ENCODE data around the gene CTCF.

The CTCF gene

DNA sequence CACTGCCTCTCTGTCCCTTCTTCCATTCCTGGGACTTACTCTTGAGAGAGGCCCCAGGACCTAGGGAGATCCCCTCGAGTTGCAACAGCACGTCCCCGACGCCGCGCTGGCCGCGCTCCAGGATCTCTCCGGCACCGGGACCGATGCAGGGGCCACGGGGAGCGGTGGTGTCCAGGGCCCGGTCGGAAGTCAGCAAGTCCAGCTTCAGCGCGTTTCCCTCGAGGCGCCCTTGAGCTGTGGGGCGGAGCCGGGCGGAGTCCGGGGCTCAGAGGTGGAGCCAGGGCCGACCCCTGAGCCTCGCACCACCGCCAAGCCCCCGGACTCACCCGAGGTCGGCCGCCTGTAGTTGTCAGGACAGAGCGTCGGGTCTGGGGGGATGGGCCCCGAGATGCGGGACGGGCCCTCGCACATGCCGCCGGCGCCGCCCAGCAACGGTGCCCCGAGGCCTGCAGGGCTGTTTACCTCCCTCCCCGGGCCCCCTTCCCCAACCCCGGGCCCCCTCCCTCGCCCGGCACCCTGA, 103.8 kb downstream of the CTCF start:
- DNase-seq (ENCODE audit: low read depth in 2 of 2), result no peak

DNA sequence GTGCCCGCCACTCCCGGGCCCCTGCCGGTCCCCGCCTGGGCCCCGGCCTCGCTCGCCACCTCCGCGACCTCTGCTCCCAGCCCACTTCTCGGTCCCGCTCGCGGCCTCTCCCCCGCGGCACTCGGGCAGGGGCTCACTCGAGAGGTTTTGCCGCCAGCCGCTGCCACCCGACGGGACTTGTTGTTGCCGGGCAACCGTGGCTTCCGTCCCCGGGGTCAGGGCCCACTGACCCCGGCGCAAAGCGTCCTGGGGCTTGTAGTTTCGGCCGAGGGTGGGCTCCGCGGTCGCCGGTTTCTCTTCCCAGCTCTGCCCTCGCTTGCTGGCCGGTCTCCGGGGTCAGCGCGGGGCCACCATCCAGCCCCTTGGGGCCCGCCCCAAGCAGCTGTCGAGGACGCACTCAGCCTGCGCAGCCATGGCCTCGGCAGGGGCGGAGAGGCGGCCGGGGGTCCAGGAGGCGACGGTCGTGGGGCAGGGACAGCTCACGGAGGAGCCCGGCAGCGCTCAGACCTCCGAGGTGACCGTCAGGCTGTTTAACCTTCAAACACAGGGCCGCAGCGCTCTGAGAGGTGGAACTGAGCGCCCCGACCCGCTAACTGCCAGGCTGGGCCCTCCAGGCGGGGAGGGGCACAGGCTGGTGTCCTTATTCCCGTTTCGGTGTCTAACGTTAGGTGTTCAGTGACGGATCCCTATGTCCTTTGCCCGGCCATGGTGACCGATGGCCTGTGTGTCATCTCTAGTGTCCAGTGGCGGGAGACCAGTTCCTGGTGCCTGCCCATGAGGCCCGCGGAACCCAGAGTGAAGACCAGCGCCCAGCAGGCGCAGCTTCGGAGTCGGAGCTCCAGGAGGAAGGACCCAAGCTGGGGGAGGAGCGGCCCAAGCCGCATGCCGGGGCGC, 104.5 kb downstream of the CTCF start, which contains the start of the genes C16orf86 and ENKD1:
TSS of gene C16orf86 (plus strand) at position 256 of the 894 bp plus-strand sequence. CDS start at position 413, 157 bp downstream.
TSS of gene ENKD1 (minus strand) at position 192 of the 894 bp plus-strand sequence. CDS start 308 bp downstream, outside the sequence.
- peak; percentile 60 to 63 for DNase-seq (ENCODE audit: low read depth in 2 of 2)

DNA sequence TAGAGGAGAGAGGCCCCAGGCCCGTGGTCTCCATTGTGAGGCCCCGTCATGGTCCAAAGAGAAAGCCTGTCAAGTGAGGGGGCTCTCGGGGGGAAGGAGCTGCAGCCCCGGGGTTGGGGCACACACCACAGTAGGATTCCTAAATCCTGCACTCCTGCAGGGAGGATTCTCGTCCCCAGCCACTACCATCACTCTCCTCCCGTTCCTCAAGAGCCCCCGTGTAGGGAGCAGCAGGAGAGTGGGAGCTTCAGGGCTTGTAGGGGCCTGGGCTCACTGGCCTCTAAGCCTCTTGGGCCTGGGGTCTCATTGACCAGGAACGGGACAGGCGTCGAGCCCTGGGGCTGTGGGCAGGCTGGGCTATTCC, 105.1 kb downstream of the CTCF start:
- no peak for DNase-seq (ENCODE audit: low read depth in 2 of 2)

DNA sequence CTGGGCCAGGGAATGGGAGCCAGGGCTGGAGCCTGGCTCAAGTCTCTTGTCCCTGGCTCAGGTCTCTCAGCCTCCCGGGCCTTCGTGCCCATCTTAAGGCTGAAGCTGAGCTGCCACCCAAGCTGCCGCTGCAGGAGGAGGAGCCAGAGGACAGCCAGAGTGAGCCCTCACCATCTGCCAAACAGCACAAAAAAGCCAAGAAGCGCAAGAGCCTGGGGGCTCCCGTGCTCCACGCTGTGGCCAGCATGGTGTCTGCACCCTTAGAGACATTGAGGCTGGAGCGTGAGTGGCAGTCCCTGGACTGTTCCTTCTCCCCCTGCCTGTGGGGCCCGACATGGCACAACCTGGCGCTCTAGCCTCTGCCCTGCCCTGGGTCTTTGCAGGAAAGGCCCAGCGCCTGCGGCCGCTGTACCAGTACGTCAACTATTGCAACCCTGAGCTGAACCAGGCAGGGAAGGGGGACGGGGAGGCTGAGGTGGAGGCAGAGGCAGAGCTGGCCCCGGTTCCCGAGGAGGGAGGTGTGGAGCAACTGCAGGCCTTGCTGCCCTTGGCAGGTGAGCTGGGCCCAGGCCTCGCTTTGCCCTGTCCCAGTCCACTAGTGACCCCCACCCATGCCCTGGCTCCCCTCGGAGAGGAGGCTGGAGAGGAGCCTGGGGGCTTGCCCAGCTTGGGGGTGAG, 105.6 kb downstream of the CTCF start:
- DNase-seq (ENCODE audit: low read depth in 2 of 2), result peak; percentile 46 to 57

DNA sequence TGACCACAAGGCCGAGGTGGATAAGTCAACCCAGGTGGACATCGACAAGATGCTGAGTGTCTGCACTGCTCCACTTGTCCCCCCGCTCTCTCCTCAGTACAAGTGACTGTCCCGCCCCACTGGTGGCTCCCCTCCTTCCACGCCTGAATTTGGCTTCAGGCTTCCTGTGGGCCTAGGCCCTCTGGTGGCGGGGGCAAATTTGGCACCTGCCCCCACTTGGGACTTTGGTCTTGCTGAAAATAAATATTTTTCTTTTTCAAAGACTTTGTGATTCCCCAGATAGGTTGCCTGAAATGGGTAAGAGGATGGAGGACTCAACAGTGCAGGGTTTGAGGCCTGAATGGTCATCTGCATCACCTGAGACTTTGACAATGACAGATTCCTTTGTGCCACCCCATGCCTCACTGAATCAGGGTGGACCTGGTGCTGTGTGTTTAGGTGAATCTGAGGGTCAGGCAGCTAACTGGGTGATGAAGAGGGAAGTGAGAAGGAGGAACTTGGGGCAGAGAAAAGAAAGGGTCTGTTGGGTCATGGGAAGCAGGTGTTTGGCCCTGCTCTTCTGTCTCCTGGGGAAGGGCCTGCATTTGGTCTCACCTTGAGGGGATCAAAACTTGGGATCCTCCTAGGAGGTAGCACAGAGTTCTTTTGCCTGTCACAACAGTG, 106.3 kb downstream of the CTCF start:
- no peak for DNase-seq (ENCODE audit: low read depth in 2 of 2)

DNA sequence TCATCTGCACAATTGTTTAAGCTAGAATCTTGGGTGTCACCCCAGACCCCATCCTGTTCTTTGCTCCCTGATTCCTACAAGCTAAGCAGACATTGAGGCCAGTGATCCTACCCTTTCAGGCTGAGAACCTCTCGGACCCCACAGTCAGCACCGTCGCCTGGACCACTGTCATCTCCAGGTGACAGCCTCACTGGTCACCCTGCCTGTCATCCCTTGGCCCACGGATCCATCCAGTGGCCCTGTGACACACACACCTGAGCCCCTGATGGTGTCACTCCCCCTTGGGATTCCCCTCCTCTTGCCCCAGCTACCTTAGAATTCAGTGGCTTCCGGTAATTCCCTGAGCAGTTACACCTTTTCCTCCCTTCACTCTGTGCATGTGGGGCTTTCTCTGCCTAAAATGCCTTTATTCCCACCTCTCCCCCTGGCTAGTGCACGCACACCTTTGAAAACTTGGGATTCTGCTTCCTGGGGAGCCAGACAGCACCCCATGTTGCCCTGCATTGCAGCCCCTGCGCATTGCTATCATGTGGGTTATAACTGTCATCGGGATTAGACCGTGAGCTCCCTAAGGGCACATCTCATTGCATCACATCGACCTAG, 107.3 kb downstream of the CTCF start:
- DNase-seq (ENCODE audit: low read depth in 2 of 2), result no peak

DNA sequence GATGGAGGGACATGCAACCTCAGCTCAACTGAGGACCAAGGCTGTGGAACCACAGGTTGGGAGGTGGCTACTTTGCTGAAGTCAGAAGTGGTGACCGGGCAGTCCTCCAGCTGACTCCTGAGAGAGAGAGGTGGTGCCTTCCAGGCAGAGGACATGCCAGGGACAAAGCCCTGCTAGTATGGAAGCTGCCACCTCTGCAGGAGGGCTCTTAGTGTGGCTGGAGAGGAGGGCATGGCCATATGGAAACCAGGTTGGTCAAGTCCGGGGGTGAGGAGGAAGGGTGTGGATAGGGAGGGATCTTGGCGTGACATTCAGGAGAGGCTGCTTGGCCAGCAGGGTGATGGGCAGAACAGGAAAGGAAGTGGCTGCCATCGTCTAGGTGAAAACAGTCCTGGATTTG, 110.0 kb downstream of the CTCF start:
- DNase-seq (ENCODE audit: low read depth in 2 of 2), result no peak

DNA sequence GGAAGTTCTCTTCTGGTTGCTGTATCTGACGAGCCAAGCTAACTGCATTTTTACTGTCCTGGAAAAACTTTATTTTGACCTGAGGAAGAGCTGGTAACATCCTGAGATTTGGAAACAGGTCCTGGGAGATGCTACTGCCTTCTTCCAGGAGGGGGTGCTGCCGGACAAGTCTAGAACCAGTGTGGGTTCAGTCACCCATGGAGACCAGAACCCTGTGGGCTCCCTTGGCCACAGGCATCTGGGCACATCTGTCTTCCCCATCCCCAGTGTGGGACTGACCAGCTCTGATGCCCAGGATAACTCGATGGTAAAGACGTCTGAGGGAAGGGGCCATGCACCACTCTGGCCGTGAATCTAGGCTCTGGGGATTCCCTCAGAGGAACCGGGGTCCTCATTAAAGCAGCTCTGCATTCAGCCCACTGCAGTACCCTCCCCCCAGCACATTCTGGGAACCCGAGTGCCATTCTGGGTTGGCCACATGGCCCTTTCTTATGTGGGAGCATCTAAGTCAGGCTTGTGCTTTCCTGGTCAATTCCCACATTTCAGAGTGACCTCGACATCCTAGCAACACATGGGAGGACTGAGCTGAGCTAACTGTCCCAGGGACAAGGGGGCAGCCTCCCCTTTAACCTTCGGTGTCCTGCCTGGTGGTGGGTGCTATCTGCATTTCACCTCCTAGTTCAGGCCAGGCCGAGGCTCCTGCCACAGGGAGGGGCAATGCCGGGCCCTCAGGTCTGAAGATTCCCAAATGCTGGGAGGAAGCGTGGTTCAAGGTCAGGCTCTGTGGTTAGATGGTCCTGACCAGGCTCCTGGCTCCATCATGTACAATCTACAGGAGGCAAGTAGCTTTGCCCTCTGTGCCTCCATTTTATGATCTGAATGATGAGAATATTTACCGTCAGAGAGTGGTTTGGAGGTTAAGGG, 110.7 kb downstream of the CTCF start:
- DNase-seq (ENCODE audit: low read depth in 2 of 2), result no peak

DNA sequence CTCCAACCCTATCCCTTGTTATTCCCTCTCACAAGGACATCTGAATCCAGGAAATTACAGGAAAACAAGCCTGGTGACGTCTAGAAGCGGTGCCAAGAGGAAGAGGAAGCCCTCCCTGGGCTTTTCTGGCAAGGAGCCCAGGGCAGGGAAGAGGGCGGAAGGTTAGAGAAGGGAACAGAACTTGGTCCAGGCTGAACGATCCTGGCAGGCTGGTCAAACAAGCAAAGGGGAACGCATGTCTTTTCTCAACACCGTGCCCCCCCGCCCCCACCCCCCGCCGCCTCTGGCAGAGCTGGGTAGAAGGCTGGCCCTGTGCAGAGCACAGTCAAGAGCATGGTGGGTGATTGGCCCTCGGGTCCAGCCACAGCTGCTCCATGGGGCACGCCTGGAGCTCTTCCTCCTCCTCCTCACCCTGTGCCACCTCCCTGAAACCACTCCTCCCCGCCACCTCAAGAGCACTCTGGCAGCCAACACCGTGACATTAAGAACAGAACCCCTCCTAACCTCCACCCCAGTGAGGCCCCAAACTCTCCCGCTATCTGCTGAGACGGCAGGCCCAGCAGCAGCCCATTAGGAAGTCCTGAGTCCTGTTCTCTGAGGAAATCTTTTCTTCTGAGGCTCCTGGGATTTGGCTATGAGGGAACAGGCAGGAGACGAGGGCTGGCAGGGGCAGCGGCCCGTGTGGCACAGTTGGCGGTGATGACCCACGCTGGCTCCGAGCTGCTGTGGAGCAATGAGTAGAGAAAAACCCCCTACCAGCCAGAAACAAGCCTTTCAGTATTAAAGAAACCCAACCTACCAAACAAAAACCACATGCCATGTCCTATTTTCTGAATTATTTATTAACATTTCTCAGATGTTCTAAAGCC, 111.6 kb downstream of the CTCF start:
- no peak for DNase-seq (ENCODE audit: low read depth in 2 of 2)

DNA sequence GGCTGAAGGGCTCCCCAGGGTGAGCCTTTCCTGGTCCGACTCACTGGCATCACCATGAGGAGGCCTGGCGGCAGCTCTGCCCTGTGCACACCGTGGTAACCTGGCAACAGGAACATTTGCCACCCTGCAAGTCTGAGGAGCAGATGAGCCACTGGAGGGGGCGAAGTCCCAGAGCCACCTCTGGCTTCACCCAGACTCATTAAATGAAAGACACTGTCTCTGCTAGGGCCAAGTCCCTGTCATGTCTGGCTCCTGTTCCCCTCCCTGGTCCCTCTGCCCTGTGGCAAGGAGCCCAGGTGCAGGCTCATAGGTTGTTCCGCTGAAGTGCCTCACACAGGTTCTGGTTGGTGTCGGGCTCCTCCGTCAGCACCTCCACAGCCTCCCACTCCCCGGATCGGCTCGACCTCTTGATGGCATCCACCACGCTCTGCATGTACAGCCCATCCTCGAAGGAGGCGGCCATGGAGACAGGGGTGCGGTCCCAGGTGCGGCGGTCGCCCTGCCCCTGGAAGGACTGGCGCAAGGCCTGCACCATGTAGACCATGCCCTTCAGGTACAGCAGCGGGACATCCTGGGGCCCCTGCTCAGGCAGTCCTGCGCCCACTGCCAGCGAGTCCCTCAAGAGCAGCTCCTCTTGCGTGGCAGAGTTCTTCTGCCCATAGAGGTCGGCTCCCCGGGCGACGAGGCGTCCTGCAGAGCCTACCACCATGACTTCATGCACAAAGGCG, 112.7 kb downstream of the CTCF start:
- DNase-seq (ENCODE audit: low read depth in 2 of 2), result no peak

DNA sequence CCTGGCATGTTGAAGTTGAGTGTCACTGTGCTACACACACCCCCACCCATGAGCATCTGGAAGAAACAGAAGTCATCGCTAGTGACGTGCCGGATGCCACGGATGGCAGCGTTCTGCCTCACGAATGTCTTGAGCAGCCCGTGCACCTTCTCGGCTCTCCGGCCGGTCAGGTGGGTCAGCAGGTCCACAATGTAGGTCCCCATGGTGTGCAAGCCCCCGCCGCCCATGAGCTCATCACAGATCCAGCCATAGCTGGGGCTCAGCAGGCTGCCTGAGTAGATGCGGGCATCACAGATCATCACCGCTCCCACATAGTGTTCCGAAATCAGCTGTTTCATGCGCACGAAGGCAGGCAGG, 113.2 kb downstream of the CTCF start:
- DNase-seq (ENCODE audit: low read depth in 2 of 2), result no peak

DNA sequence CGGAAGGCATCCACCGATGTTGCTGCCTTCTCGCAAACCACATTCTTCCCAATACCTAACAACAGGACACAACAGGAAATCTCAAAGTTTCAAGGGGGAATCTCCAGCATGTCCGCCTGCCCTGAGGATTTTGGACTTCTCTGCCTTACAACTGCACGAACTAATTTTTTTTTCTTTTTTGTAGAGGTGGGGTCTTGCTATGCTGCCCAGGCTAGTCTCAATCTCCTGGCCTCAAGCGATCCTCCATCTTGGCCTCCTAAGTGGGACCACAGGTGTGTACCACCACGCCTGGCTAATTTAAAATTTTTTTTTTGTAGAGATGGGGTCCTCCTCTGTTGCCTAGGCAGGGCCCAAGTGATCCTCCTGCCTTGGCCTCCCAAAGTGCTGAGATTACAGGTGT, 113.7 kb downstream of the CTCF start:
- no peak for DNase-seq (ENCODE audit: low read depth in 2 of 2)

DNA sequence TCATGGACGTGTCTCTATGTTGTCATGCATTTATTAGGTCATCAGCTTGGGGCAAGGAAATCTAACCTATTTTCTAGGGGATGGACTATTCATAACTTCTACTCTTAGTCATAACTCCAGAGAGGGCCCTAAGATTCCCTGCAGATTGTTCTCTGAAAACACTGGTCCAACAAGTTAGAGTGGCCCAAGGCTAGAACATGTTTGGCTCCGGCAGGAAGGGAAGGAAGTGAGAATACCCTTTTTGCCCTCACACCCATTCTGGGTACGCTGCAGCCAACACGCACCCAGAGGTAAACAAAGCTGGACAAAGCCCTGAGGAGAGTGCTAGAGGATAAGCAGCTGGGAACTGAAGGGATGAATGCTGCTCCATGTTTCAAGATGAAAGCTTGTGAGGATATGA, 114.2 kb downstream of the CTCF start:
- DNase-seq (ENCODE audit: low read depth in 2 of 2), result no peak

DNA sequence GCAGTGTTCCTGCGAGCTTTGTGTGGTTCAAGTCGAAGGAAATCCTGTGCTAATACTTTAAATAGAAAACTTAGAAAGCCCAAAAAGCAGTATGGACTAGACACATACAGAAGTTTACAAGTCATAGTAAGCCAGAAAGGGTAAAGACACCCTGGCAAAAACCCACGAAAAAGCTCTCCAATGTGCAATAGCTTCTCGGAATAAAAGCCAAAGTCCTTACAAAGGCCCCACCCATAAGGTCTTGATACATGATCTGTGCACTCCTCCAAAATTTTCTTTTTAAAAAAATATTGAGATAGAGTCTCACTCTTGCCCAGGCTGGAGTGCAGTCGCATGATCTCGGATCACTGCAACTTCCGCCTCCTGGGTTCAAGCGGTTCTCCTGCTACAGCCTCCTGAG, 114.6 kb downstream of the CTCF start:
- DNase-seq (ENCODE audit: low read depth in 2 of 2), result no peak

DNA sequence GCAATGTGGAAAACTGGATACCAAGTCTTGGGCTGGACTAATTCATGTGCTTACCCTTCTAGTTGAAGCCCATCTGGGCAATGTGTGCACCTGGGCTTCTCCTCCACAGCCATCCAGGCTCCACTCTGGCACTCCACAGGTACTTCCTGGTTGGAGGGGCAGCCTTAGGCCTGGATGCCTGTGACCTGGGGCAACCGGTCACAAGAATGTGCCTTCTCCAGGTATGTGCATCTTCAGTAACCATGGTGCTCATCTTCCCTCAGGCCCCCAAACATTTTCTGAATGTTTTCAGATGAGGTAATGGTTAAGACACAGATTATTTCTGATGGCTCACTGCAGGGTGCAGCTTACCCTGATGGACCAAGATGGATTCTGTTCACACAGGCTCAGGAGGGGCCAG, 115.4 kb downstream of the CTCF start:
- DNase-seq (ENCODE audit: low read depth in 2 of 2), result no peak

DNA sequence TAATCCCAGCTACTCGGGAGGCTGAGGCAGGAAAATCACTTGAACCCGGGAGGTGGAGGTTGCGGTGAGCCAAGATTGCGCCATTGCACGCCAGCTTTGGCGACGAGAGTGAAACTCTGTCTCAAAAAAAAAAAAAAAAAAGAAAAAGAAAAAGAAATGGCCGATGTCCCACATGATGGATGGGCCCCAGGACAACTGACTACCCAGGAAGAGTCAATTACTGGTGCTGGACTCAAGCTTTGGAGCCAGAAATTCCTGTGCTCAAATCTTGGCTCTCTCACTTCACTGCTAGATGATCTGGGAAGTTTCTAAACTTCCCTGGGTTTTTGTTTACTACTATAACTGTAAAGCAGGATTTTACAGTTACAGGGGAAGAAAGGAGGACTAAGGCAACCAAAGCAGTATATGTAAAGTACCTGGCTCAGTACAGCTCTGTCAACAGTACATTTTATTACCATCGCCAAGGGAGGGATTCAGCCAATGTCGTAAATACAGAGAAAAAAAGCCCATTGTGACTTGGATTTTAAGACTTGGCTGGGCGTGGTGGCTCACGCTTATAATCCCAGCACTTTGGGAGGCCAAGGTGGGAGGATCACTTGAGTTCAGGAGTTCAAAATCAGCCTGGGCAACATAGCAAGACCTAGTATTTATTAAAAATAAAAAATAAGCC, 116.2 kb downstream of the CTCF start:
- no peak for DNase-seq (ENCODE audit: low read depth in 2 of 2)

DNA sequence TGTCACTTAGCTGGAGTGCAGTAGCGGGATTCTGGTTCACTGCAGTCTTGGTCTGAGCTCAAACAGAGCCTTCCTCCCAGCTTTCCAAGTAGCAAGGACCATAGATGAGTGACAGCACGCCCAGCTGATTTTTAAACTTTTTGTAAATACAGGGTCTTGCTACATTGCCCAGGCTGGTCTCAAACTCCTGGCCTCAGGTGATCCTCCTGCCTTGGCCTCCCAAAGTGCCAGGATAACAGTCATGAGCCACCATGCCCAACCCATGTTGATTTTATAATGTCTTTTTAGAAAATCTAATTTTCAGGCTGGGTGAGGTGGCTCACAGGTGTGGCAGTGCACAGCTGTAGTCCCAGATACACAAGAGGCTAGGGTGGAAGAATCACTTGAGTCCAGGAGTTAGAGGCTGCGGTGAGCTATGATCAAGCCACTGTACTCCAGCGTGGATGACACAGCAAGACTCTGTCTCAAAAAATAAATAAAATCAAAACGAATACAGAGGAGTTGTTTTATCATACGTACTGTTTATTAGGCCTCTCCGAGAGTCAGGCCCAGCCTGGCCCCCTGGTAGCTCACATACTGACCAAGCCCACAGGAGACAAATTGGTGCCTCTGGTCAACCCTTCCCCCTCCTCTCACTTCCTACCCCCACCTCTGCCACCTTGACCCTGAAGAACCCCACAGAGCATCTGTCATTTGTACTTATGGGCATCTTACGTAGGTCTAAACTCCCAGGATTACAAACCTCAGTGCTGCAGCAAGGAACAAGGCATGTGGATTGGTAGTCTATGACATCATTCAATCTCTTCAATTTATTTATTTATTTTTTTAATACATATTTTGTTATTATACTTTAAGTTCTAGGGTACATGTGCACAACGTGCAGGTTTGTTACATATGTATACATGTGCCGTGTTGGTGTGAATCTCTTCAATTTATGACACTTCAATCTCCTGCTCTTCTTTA, 117.9 kb downstream of the CTCF start:
- DNase-seq (ENCODE audit: low read depth in 2 of 2), result no peak

All from stimulated activated CD8-positive, alpha-beta memory T cell treated with anti-CD3 and anti-CD28 coated beads, Interleukin-15, amount 100 ng/mL, for 4 hours (primary cell).